KMS-11 (cell line): ENCODE measurements around the gene OPRL1.

ENCODE experiments used
- H2AFZ ChIP-seq: fragments of 200-600 bp; sonication (generic); 2 replicates; pipeline ENCODE4 v1.6.1; 2016; ENCODE audit warnings: antibody characterized with exemption, mixed run types, low read depth
- H3K27ac ChIP-seq: fragments of 200-600 bp; sonication (generic); 2 replicates; pipeline ENCODE4 v1.6.1; 2016; ENCODE audit warnings: mild to moderate bottlenecking, mixed run types
- H3K27me3 ChIP-seq: fragments of 200-600 bp; sonication (generic); 2 replicates; pipeline ENCODE4 v1.6.1; 2017; ENCODE audit warnings: mild to moderate bottlenecking, low read depth, mixed run types, moderate library complexity; ENCODE audit not compliant: insufficient read depth
- H3K36me3 ChIP-seq: fragments of 200-600 bp; sonication (generic); 2 replicates; pipeline ENCODE4 v1.6.1; 2017; ENCODE audit warnings: mild to moderate bottlenecking, mixed run types; ENCODE audit not compliant: insufficient read depth
- H3K4me1 ChIP-seq: fragments of 200-600 bp; sonication (generic); 2 replicates; pipeline ENCODE4 v1.6.1; 2016; ENCODE audit warnings: mild to moderate bottlenecking, low read depth, mixed run types; ENCODE audit not compliant: poor library complexity, severe bottlenecking
- H3K4me2 ChIP-seq: fragments of 200-600 bp; sonication (generic); 2 replicates; pipeline ENCODE4 v1.7.0; 2016; ENCODE audit warnings: mild to moderate bottlenecking, mixed run types
- H3K4me3 ChIP-seq: fragments of 200-600 bp; sonication (generic); IDR thresholded peaks from 2 replicates; pipeline ENCODE4 v1.6.1; 2017; ENCODE audit warnings: low read depth, low read length, mixed read lengths; ENCODE audit not compliant: insufficient read depth
- H3K79me2 ChIP-seq: fragments of 200-600 bp; sonication (generic); 2 replicates; pipeline ENCODE4 v1.6.1; 2016; ENCODE audit warnings: low read depth, mixed run types; ENCODE audit not compliant: insufficient read depth
- H3K9ac ChIP-seq: fragments of 200-600 bp; sonication (generic); 2 replicates; pipeline ENCODE4 v1.6.1; 2016; ENCODE audit warnings: mild to moderate bottlenecking, mixed run types
- H4K20me1 ChIP-seq: fragments of 200-600 bp; sonication (generic); 2 replicates; pipeline ENCODE4 v1.6.1; 2016; ENCODE audit warnings: mild to moderate bottlenecking, mixed run types; ENCODE audit not compliant: insufficient read depth
- TF ChIP-seq, protein P1 (sequence below): fragments of 200-600 bp; sonication (generic); conservative IDR thresholded peaks from 2 replicates; pipeline ENCODE4 v1.6.1; 2017; ENCODE audit warnings: low read depth, mild to moderate bottlenecking, antibody characterized with exemption, low read length, moderate library complexity, mixed read lengths

The OPRL1 gene

DNA sequence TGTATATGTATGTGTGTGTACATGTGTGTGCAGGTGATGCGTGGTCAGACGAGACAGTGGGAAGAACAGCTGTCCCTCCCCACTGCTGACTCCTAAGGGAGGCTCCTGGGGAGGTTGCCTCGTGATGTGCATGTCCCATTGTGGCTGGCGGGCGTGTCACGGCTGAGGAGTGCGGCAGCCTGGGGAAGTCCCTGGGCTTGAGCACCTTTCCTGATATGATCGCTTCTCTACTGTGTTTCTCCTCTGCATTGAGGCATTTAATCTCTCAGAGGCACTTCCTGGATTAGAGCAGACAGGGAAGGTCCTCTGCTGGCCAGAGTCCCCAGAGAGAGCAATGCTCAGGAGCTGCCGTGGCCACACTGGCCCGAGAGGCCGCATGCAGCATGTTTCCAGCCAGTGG is 16.0 kb downstream of the OPRL1 start:
- H3K27me3 ChIP-seq = peaks cover 61% of the 10 kb centered on the region
- no peak overlapping the region for H3K4me2 ChIP-seq
- TF ChIP-seq, protein P1, sequence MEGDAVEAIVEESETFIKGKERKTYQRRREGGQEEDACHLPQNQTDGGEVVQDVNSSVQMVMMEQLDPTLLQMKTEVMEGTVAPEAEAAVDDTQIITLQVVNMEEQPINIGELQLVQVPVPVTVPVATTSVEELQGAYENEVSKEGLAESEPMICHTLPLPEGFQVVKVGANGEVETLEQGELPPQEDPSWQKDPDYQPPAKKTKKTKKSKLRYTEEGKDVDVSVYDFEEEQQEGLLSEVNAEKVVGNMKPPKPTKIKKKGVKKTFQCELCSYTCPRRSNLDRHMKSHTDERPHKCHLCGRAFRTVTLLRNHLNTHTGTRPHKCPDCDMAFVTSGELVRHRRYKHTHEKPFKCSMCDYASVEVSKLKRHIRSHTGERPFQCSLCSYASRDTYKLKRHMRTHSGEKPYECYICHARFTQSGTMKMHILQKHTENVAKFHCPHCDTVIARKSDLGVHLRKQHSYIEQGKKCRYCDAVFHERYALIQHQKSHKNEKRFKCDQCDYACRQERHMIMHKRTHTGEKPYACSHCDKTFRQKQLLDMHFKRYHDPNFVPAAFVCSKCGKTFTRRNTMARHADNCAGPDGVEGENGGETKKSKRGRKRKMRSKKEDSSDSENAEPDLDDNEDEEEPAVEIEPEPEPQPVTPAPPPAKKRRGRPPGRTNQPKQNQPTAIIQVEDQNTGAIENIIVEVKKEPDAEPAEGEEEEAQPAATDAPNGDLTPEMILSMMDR = no peak
- H3K79me2 ChIP-seq = no peaks in the 10 kb centered on the region
- no peak overlapping the region for H3K4me3 ChIP-seq
- no peak overlapping the region for H3K9ac ChIP-seq
- no peaks in the 10 kb centered on the region for H4K20me1 ChIP-seq
- H3K27ac ChIP-seq = no peak overlapping the region
- no peak overlapping the region for H2AFZ ChIP-seq
- H3K4me1 ChIP-seq = no peaks in the 10 kb centered on the region
- no peaks in the 10 kb centered on the region for H3K36me3 ChIP-seq

DNA sequence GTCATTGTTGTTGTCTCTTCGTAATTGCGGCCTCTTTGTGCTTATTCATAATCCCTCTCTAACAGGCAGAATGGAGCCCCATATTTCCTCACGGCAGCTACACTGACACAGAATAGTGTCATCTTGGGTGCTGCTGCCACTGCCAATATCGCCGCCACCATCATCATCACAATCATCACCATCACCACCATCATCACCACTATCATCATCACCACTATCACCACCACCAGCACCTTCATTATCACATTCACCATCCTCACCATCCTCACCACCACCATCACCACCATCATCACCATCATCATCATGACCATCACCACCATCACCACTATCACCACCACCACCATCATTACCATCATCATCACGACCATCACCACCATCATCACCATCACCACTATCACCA is 16.7 kb downstream of the OPRL1 start:
- H3K9ac ChIP-seq = no peak overlapping the region
- H3K27ac ChIP-seq = no peak overlapping the region
- no peaks in the 10 kb centered on the region for H3K79me2 ChIP-seq
- H4K20me1 ChIP-seq = no peaks in the 10 kb centered on the region
- no peak overlapping the region for H3K4me3 ChIP-seq
- no peak overlapping the region for H3K4me2 ChIP-seq
- no peaks in the 10 kb centered on the region for H3K4me1 ChIP-seq
- peaks cover 64% of the 10 kb centered on the region for H3K27me3 ChIP-seq
- TF ChIP-seq, protein P1 = no peak
- no peak overlapping the region for H2AFZ ChIP-seq
- no peaks in the 10 kb centered on the region for H3K36me3 ChIP-seq

- H3K4me2 ChIP-seq = no peak overlapping the region
- no peaks in the 10 kb centered on the region for H4K20me1 ChIP-seq
- no peak overlapping the region for H3K4me3 ChIP-seq
Measured at GRCh38 chr20:64098471-64099013, 18.7 kb downstream of the OPRL1 start.

GRCh38 chr20:64099086-64099786 is 19.4 kb downstream of the OPRL1 start:
- Histone ChIP-seq H3K36me3 (no peaks in the 10 kb centered on the region), H3K4me3 (no peak overlapping the region), H3K27ac (no peak overlapping the region), H3K27me3 (peaks cover 78% of the 10 kb centered on the region), H3K9ac (no peak overlapping the region), H4K20me1 (no peaks in the 10 kb centered on the region), H3K4me2 (no peak overlapping the region), H2AFZ (no peak overlapping the region), H3K79me2 (no peaks in the 10 kb centered on the region), H3K4me1 (no peaks in the 10 kb centered on the region)
- TF ChIP-seq, protein P1 = no peak

More at GRCh38 chr20:64098471-64099013, 18.7 kb downstream of the OPRL1 start:
- Histone ChIP-seq H3K9ac (no peak overlapping the region), H3K36me3 (no peaks in the 10 kb centered on the region), H3K27me3 (peaks cover 71% of the 10 kb centered on the region), H3K27ac (no peak overlapping the region), H2AFZ (no peak overlapping the region), H3K4me1 (no peaks in the 10 kb centered on the region), H3K79me2 (no peaks in the 10 kb centered on the region)
- TF ChIP-seq, protein P1 = no peak
